ENCODE results near the gene SIL1.
"Not testable (repeated sequence)": the region's sequence is repeated elsewhere in the genome, so short reads cannot be mapped to it uniquely, and the experiment has no call there.

SIL1 gene

GRCh38 chr5:139214646-139215045 is 16.5 kb upstream of the SIL1 start:
- Histone ChIP-seq H3K4me1 (ENCODE audit: insufficient read depth, low read length) (peaks cover 8% of the 10 kb centered on the region; the same call in 1 of the 2 replicates), H3K9ac (ENCODE audit: low read depth, low read length) (no peak overlapping the region), H3K9me3 (ENCODE audit: control insufficient read depth, insufficient read depth, low read length) (peaks cover 2% of the 10 kb centered on the region), H3K36me3 (ENCODE audit: insufficient read depth, low read length) (no peaks in the 10 kb centered on the region)

GRCh38 chr5:139212906-139213305 is 14.7 kb upstream of the SIL1 start:
- Histone ChIP-seq H3K9me3 (ENCODE audit: control insufficient read depth, insufficient read depth, low read length) (no peaks in the 10 kb centered on the region), H3K4me1 (ENCODE audit: insufficient read depth, low read length) (peaks cover 8% of the 10 kb centered on the region; the same call in 1 of the 2 replicates), H3K9ac (ENCODE audit: low read depth, low read length) (no peak overlapping the region)

GRCh38 chr5:139212486-139212885 is 14.3 kb upstream of the SIL1 start:
- no peak overlapping the region for H3K9ac ChIP-seq (ENCODE audit: low read depth, low read length)
- H3K4me1 ChIP-seq (ENCODE audit: insufficient read depth, low read length): peaks cover 8% of the 10 kb centered on the region; the same call in 1 of the 2 replicates
- H3K36me3 ChIP-seq (ENCODE audit: insufficient read depth, low read length): no peaks in the 10 kb centered on the region
- no peaks in the 10 kb centered on the region for H3K9me3 ChIP-seq (ENCODE audit: control insufficient read depth, insufficient read depth, low read length)

More at GRCh38 chr5:139212906-139213305, 14.7 kb upstream of the SIL1 start:
- no peaks in the 10 kb centered on the region for H3K36me3 ChIP-seq (ENCODE audit: insufficient read depth, low read length)

- no peak overlapping the region for H3K9ac ChIP-seq (ENCODE audit: low read depth, low read length)
- peaks cover 8% of the 10 kb centered on the region; the same call in 1 of the 2 replicates for H3K4me1 ChIP-seq (ENCODE audit: insufficient read depth, low read length)
- H3K9me3 ChIP-seq (ENCODE audit: control insufficient read depth, insufficient read depth, low read length): no peaks in the 10 kb centered on the region
- H3K36me3 ChIP-seq (ENCODE audit: insufficient read depth, low read length): no peaks in the 10 kb centered on the region
These were observed 12.4 kb upstream of the SIL1 start for GRCh38 chr5:139210585-139210984.

GRCh38 chr5:139207297-139208000 is 9.3 kb upstream of the SIL1 start:
- Histone ChIP-seq H3K4me1 (ENCODE audit: insufficient read depth, low read length) (no peaks in the 10 kb centered on the region), H3K9me3 (ENCODE audit: control insufficient read depth, insufficient read depth, low read length) (no peaks in the 10 kb centered on the region), H3K36me3 (ENCODE audit: insufficient read depth, low read length) (no peaks in the 10 kb centered on the region), H3K9ac (ENCODE audit: low read depth, low read length) (no peak overlapping the region)

- H3K4me1 ChIP-seq (ENCODE audit: insufficient read depth, low read length): no peaks in the 10 kb centered on the region
- no peaks in the 10 kb centered on the region for H3K9me3 ChIP-seq (ENCODE audit: control insufficient read depth, insufficient read depth, low read length)
- no peak overlapping the region for H3K9ac ChIP-seq (ENCODE audit: low read depth, low read length)
- H3K36me3 ChIP-seq (ENCODE audit: insufficient read depth, low read length): no peaks in the 10 kb centered on the region
These were observed 7.4 kb upstream of the SIL1 start for GRCh38 chr5:139205586-139205985.

- Histone ChIP-seq H3K9me3 (ENCODE audit: control insufficient read depth, insufficient read depth, low read length) (no peaks in the 10 kb centered on the region), H3K36me3 (ENCODE audit: insufficient read depth, low read length) (no peaks in the 10 kb centered on the region), H3K9ac (ENCODE audit: low read depth, low read length) (no peak overlapping the region), H3K4me1 (ENCODE audit: insufficient read depth, low read length) (no peaks in the 10 kb centered on the region)
These were observed 7.0 kb upstream of the SIL1 start for GRCh38 chr5:139205124-139205523.

- Histone ChIP-seq H3K9me3 (ENCODE audit: control insufficient read depth, insufficient read depth, low read length) (no peaks in the 10 kb centered on the region), H3K4me1 (ENCODE audit: insufficient read depth, low read length) (no peaks in the 10 kb centered on the region), H3K36me3 (ENCODE audit: insufficient read depth, low read length) (no peaks in the 10 kb centered on the region), H3K9ac (ENCODE audit: low read depth, low read length) (no peak overlapping the region)
These were observed 6.0 kb upstream of the SIL1 start for GRCh38 chr5:139204196-139204595.

- H3K9me3 ChIP-seq (ENCODE audit: control insufficient read depth, insufficient read depth, low read length): no peaks in the 10 kb centered on the region
- no peaks in the 10 kb centered on the region for H3K4me1 ChIP-seq (ENCODE audit: insufficient read depth, low read length)
- no peak overlapping the region for H3K9ac ChIP-seq (ENCODE audit: low read depth, low read length)
- no peaks in the 10 kb centered on the region for H3K36me3 ChIP-seq (ENCODE audit: insufficient read depth, low read length)
These were observed 1.2 kb upstream of the SIL1 start for GRCh38 chr5:139199321-139199720.

GRCh38 chr5:139196296-139196956 is 1.7 kb downstream of the SIL1 start:
- Histone ChIP-seq H3K36me3 (ENCODE audit: insufficient read depth, low read length) (no peaks in the 10 kb centered on the region), H3K9ac (ENCODE audit: low read depth, low read length) (no peak overlapping the region), H3K9me3 (ENCODE audit: control insufficient read depth, insufficient read depth, low read length) (no peaks in the 10 kb centered on the region), H3K4me1 (ENCODE audit: insufficient read depth, low read length) (no peaks in the 10 kb centered on the region)

GRCh38 chr5:139194486-139194885 is 3.7 kb downstream of the SIL1 start:
- H3K4me1 ChIP-seq (ENCODE audit: insufficient read depth, low read length): no peaks in the 10 kb centered on the region

GRCh38 chr5:139193928-139194327 is 4.2 kb downstream of the SIL1 start:
- Histone ChIP-seq H3K36me3 (ENCODE audit: insufficient read depth, low read length) (no peaks in the 10 kb centered on the region), H3K4me1 (ENCODE audit: insufficient read depth, low read length) (no peaks in the 10 kb centered on the region), H3K9ac (ENCODE audit: low read depth, low read length) (no peak overlapping the region), H3K9me3 (ENCODE audit: control insufficient read depth, insufficient read depth, low read length) (no peaks in the 10 kb centered on the region)

More at GRCh38 chr5:139194486-139194885, 3.7 kb downstream of the SIL1 start:
- no peaks in the 10 kb centered on the region for H3K36me3 ChIP-seq (ENCODE audit: insufficient read depth, low read length)
- no peaks in the 10 kb centered on the region for H3K9me3 ChIP-seq (ENCODE audit: control insufficient read depth, insufficient read depth, low read length)
- no peak overlapping the region for H3K9ac ChIP-seq (ENCODE audit: low read depth, low read length)

- H3K9ac ChIP-seq (ENCODE audit: low read depth, low read length); H3K9me3 ChIP-seq (ENCODE audit: control insufficient read depth, insufficient read depth, low read length); H3K36me3 ChIP-seq (ENCODE audit: insufficient read depth, low read length); H3K4me1 ChIP-seq (ENCODE audit: insufficient read depth, low read length): not testable (repeated sequence)
These were observed 5.3 kb downstream of the SIL1 start for GRCh38 chr5:139192906-139193305.

- H3K4me1 ChIP-seq (ENCODE audit: insufficient read depth, low read length); H3K9me3 ChIP-seq (ENCODE audit: control insufficient read depth, insufficient read depth, low read length); H3K36me3 ChIP-seq (ENCODE audit: insufficient read depth, low read length); H3K9ac ChIP-seq (ENCODE audit: low read depth, low read length): not testable (repeated sequence)
These were observed 6.2 kb downstream of the SIL1 start for GRCh38 chr5:139191954-139192353.

- no peaks in the 10 kb centered on the region for H3K4me1 ChIP-seq (ENCODE audit: insufficient read depth, low read length)
- no peaks in the 10 kb centered on the region for H3K36me3 ChIP-seq (ENCODE audit: insufficient read depth, low read length)
These were observed 8.0 kb downstream of the SIL1 start for GRCh38 chr5:139190125-139190524.

More at GRCh38 chr5:139190125-139190524, 8.0 kb downstream of the SIL1 start:
- H3K9ac ChIP-seq (ENCODE audit: low read depth, low read length): no peak overlapping the region
- no peaks in the 10 kb centered on the region for H3K9me3 ChIP-seq (ENCODE audit: control insufficient read depth, insufficient read depth, low read length)

Measured in ES-I3 (cell line).